ENCODE results near the gene KIAA0232.
A peak's percentile ranks its signal among the peaks of the same experiment; 100 is the strongest.

KIAA0232 gene

GRCh38 chr4:6852582-6852981, 70.1 kb downstream of the KIAA0232 start:
- no peak for DNase-seq

GRCh38 chr4:6854098-6854744, 71.7 kb downstream of the KIAA0232 start:
- DNase-seq, result peak in 2 of 3 experiments; percentile 26 to 91

- DNase-seq, result peak; percentile 37 to 78 (median 42)
These were observed 73.3 kb downstream of the KIAA0232 start for GRCh38 chr4:6855692-6856297.

- no peak for DNase-seq
These were observed 73.9 kb downstream of the KIAA0232 start for GRCh38 chr4:6856391-6856790.

GRCh38 chr4:6857009-6857882, 74.7 kb downstream of the KIAA0232 start:
- DNase-seq, result no peak

GRCh38 chr4:6858997-6859396, 76.5 kb downstream of the KIAA0232 start:
- DNase-seq, result no peak

- DNase-seq, result no peak
These were observed 77.0 kb downstream of the KIAA0232 start for GRCh38 chr4:6859543-6859942.

- DNase-seq, result no peak
These were observed 85.9 kb downstream of the KIAA0232 start for GRCh38 chr4:6868386-6868785.

- no peak for DNase-seq
These were observed 87.4 kb downstream of the KIAA0232 start for GRCh38 chr4:6869944-6870343.

GRCh38 chr4:6873291-6873690, 90.8 kb downstream of the KIAA0232 start:
- peak in 1 of 3 experiments; percentile 20 for DNase-seq

GRCh38 chr4:6873792-6874461, 91.4 kb downstream of the KIAA0232 start:
- DNase-seq, result peak; percentile 17 to 64 (median 43)

- DNase-seq, result no peak
These were observed 92.5 kb downstream of the KIAA0232 start for GRCh38 chr4:6874981-6875380.

- DNase-seq, result no peak
These were observed 92.9 kb downstream of the KIAA0232 start for GRCh38 chr4:6875431-6875831.

GRCh38 chr4:6876440-6876839, 93.9 kb downstream of the KIAA0232 start:
- no peak for DNase-seq

- no peak for DNase-seq
These were observed 94.5 kb downstream of the KIAA0232 start for GRCh38 chr4:6877067-6877466.

GRCh38 chr4:6878451-6879059, 96.0 kb downstream of the KIAA0232 start:
- no peak for DNase-seq

- DNase-seq, result no peak
These were observed 98.2 kb downstream of the KIAA0232 start for GRCh38 chr4:6880691-6881090.

- no peak for DNase-seq
These were observed 99.4 kb downstream of the KIAA0232 start for GRCh38 chr4:6881908-6882307.

- DNase-seq, result no peak
These were observed 101.9 kb downstream of the KIAA0232 start for GRCh38 chr4:6884341-6884870.

- DNase-seq, result peak in 2 of 3 experiments; percentile 16 to 67
These were observed 103.5 kb downstream of the KIAA0232 start for GRCh38 chr4:6885953-6886557.

- DNase-seq, result no peak
These were observed 104.4 kb downstream of the KIAA0232 start for GRCh38 chr4:6886886-6887285.
